Neural progenitor cell (in vitro differentiated cells): ENCODE data around the gene MYO9B.

Experiments
- CTCF ChIP-seq: fragments of 200-600 bp; sonication (generic); IDR thresholded peaks from 2 replicates; pipeline ENCODE4 v1.5.1; 2017; ENCODE audit warnings: antibody characterized with exemption, mild to moderate bottlenecking
- EZH2 ChIP-seq: fragments of 200-600 bp; sonication (generic); IDR thresholded peaks from 2 replicates; pipeline ENCODE4 v1.6.1; 2017; ENCODE audit warnings: antibody characterized with exemption, mild to moderate bottlenecking, moderate library complexity
- EZH2phosphoT487 ChIP-seq: fragments of 200-600 bp; sonication (generic); IDR thresholded peaks from 2 replicates; pipeline ENCODE4 v1.6.1; 2017; ENCODE audit warnings: antibody characterized with exemption

GRCh38 chr19:17054746-17055145, 20.8 kb upstream of the MYO9B start:
- TF ChIP-seq CTCF (no peak), EZH2 (no peak), EZH2phosphoT487 (no peak)
